Epidermal melanocyte (primary cell): ENCODE data around the gene DENND4A.
"Not testable (repeated sequence)": the region's sequence is repeated elsewhere in the genome, so short reads cannot be mapped to it uniquely, and the experiment has no call there.

Source experiments
- DNase-seq: peaks from one replicate; pipeline ENCODE4 v3.0.0; 2011; ENCODE audit warnings: low spot score; ENCODE audit not compliant: insufficient read length

Gene DENND4A

DNA sequence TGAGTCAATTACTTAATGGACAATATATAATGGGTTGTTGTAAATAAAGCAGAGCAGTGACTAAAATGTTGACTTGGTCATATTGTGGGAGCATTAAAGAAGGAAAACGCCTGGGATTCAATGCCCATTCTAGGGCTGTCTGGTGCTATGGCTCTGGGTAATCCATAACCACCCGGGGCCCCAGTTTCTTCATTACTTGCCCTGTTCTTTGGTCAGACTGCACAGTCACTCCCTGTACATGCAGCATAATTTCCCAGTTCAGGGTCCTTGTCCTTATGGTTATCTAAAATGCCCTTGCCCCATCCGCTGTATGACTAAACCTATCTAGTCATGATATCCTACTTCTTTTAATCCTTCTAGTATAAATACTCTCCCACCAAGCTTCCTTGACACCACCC, 27.5 kb upstream of the DENND4A start:
- no peak for DNase-seq

DNA sequence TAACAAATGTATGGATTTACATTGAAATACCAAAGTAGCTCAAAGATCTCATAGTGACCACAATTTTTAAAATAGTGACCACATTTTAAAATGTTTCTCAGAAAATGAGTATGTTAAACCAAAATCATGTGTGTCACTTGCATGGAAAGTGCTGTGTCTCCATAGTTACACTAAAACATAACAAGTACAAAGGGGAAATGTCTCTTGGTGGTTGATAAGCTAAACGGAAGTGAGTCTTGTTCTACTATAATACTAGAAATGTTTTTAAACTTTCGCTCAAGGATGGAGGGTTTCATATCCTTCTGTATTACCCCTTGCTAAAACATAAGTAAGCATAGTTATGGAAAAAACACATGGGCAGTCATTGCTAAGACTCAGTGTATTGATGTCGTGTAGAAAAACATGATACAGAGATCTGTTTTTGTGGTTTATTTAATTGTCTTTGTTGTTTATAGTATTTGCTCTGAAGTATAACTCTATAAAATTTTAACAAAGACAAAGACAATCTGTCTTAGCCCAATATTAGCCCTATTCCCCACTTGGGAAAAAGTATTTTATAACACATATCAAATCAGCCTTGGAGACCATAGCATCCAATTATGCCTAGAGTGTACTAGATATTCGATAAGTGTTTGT, 27.0 kb upstream of the DENND4A start:
- DNase-seq: no peak

DNA sequence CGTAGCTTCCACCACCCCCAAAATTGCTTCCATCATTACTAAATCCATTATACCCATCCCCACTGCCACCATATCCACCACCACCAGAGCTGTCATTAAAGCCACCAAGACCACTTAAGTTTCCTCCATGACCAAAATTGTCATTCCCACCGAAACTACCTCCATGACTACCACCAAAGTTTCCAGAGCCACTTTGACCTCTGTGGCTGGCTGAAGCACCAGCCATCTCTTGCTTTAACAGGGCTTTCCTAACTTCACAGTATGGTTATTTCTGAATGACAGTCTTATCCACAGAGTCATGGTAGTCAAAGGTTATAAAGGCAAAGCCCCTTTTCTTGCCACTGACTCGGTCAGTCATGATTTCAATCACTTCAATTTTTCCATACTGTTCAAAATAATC, 24.3 kb upstream of the DENND4A start:
- DNase-seq: no peak

DNA sequence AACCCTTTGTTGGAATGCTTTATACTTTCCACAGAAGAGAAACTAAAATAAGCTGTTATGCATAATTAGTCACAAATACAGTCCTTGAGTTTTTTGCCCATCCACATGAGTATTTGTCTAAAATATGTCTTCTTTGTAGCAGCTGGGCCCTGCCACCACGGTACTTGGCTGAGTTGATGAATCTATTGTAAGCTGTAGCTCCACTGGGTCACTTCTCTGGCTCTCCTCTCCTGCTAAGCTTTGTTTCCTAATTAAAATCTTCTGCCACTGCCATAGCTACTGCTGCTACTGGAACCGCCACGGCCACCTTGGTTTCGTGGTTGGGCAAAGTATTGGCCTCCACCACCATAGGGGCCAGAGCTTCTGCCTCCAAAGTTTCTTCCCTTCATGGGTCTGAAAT, 23.9 kb upstream of the DENND4A start:
- not testable (repeated sequence) for DNase-seq

DNA sequence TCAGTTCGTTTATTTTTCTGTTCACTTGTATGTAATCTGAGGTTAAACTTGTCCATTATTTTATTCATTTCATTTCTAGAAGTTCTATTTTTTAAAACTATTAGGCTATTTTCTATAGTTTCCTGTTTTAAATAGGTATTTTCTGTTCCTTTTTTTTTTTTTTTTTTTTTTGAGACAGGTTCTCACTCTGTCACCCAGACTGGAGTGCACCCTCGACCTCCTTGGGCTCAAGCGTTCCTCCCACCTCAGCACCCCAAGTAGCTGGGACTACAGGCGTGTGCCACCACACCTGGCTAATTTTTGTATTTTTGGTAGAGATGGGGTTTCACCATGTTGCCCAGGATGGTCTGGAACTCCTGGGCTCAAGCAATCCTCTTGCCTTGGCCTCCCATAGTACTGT, 22.2 kb upstream of the DENND4A start:
- not testable (repeated sequence) for DNase-seq

DNA sequence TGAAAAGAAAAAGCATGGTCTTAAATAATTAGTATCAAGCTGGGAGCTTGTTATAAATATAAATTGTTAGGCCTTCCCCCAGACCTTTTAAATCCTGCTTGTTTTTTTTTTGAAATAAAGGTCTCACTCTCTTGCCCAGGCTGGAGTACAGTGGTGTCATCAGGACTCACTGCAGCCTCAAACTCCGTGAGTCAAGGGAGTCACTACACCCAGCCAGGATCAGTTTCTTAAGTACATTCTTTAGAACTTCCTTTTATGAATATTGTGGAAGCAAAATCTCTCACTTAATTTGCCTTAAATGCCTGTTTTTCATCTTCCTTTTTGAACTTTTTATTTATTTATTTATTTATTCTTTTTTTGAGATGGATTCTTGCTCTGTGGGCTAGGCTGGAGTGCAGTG, 20.8 kb upstream of the DENND4A start:
- DNase-seq: no peak

DNA sequence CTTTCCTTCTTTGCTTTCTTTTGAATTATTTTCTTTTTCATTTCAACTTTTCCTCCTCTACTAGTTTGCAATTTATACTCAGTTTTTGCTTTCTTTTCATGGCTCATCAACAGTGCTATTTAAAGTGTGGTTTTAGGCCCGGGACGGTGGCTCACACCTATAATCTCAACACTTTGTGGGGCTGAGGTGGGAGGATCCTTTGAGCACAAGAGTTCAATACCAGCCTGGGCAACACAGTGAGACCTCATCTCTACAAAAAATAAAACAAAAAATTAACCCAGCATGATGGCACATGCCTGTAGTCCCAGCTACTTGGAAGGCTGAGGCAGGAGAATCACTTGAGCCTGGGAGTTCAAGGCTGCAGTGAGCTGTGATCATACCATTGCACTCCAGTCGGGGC, 20.4 kb upstream of the DENND4A start:
- no peak for DNase-seq

DNA sequence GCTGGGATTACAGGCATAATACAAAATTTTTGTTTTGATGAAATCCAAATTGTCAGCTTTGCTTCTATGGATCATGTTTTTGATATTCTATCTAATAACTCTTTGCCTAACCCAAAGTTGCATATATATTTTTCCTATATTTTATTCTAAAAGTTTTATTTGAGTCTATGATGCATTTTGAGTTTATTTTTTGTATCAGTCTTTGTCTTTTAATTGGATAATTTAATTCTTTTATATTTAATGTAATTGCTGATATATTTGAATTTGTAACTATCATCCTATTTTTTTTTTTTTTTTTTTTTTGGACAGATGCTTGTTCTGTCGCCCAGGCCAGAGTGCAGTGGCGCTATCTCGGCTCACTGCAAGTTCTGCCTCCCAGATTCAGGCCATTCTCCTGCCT, 19.7 kb upstream of the DENND4A start:
- no peak for DNase-seq

DNA sequence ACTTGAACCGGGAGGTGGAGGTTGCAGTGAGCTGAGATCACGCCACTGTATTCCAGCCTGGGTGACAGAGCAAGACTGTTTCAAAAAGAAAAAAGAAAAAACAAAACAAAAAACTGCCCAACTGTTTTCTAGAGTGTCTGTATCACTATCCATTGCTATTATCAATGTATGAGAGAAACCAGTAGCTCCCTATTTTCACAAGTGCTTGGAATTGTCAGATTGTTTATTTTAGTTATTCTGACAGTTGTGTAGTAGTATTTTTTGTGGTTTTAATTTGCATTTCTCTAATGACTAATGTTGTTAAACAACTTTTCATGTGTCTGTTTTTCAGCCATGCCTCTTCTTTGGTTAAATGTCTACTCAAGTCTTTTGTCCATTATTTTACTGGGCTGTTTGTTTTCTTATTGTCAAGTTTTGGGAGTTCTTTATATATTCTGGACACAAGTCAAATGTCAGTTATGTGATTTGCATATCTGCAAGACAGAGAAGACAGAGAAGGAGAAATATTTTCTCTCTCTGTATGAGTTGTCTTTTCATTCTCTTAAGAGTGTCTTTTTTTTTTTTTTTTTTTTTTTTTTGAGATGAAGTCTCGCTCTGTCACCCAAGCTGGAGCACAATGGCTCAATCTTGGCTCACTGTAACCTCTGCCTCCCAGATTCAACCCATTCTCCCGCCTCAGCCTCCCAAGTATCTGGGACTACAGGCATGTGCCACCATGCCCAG, 19.1 kb upstream of the DENND4A start:
- DNase-seq: not testable (repeated sequence)

DNA sequence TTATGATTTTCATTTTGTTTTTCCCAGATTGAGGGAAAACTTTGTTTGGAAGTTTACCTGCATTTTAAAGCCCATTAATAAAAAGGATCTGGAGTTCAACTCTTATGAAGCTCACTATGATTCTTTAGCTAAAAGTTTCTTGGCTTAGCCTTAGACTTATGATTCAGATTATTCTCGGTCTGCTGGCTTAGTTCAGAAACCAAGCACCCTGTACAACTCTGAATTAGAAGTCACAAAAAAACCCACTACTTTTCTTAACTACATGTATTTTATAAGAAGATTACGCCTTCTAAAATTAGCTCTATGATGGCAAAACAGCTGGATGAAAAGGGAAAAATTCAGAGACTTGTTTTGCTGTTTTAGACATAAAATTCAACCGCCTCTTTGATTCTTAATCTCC, 14.3 kb upstream of the DENND4A start:
- DNase-seq: no peak

DNA sequence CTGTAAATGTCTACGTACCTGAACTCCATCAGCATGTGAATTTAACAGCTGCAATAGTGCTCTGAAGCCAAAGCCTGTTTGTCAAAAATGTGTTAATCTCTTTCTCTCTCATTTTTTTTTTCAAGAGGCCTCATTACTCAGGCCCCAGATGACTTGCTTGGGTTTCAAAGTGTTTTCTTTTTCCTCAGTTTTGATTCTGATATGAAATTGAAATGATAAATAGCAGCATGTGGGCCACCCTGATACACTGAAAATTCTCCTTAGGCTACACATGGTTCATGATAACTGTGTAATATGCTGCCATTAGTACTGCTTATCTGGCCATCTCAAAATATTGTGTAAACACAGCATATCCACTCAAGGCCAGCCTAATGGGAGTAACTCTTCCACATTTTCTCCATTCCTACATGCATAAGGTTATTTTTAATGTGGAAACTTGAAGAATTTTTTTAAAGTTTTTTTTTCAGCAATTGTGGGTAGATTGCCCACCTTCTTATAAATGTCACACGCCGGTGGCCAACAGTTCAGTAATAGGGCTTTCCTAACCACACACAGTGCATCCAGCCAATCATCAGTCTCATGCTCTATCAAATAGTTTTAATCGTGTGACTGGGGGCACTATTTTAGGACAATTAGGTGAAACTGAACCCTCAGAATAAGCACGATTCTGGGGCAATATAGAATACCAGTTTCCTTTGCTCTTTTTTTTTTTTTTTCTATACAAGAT, 13.1 kb upstream of the DENND4A start:
- DNase-seq: no peak

DNA sequence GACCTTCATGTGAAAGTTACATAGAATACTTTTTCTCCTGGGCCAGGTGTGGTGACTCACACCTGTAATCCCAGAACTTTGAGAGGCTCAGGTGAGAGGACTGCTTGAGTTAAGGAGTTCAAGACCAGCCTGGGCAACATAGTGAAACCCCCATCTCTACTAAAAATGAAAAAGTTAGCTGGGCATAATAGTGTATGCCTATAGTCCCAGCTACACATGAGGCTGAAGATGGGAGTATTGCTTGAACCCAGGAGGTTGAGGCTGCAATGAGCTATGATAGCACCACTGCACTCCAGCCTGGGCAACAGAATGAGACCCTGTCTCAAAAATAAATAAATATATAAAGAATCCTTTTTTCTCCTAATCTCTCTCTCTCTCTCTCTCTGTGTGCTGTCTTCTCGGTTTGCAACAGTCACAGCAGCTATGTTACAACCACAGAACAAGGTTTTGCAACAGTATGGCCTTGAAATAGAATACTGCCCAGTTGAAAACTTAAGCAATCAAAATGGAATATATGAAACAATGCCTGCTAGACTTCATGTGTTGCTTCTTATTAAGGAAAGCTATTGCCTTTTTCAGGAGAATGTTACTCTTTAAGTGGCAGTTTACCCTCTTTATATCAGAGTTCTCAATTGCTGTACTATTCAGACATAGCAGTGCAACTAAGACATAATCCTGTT, 12.3 kb upstream of the DENND4A start:
- no peak for DNase-seq

DNA sequence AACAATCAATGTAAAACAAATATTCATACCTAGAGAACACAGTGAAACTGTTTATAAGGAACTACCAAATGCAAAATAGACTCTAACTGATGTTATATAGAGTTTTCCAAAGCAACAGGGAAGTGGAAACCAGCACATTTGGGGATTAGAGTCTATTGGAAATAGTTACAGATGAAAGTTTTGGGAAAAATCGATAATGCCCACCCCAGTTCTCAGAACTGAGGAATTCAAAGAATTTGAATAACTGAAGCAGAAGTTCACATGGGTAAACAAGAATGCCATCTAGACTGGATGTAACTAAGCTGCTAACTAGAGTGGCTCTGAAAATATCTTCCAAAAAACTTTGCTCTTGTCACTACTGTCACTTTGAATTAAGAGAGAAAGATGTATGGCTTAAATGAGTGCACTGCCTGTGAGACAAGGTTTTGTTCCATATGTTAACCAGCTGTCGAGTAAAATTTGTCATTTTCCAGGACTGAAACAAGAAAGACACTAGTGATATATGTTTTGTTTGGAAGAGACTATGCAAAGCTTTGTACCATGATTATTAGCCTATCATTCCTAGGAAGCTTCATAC, 9.2 kb upstream of the DENND4A start:
- DNase-seq: no peak

DNA sequence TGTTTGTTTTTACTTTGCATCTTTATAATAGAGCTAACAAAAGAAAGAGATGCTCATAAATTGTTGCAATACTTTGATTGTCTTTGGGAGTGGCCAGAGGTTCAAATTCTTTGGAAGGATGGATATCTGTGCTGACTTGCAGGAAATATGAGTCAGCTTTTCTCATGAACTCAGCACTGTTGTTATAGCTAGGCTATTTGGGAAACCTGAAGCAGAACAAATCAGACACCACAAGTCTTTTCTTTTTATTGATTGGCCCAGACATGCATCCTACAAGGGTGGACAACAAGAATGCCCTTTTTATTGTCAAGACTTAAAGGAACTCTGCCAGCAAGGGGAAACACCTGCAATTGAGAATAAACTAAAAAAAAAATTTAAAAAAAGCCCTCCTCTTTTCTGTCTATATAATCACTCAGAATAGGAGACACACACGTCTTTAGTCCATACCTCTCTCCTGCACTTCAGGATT, 4.6 kb upstream of the DENND4A start:
- no peak for DNase-seq

DNA sequence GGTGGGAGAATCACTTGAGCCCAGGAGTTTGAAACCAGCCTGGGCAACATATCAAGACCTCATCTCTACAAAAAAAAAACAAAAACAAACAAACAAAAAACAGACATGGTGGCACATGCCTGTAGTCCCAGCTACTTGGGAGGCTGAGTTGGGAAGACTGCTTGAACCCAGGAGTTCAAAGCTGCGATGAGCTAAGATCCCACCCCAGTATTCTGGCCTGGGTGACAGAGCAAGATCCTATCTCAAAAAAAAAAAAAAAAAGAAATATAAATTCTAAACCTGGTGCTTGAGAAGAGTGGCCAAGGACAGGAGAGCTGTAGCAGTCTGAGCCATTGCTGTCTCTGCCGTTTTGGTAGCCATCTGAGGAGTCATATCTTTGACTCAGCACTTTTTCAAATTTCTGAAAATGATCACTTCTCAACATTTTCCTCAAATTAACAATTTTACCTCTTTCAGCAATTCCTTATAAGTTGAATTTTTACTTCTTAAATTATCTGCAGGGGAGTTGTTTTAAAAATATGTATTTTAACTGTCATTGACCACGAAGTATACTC, 3.6 kb upstream of the DENND4A start:
- no peak for DNase-seq

DNA sequence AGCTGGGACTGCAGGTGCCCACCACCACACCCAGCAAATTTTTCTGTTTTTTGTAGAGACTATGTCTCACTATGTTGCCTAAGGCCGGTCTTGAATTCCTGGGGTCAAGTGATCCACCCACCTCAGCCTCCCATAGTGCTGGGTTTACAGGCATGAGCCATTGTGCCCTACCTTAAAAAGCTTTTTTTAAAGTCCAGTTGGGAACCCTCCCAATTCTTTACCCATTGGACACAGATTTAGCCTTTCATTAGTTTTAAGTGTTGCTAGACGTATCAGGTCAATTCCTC, 1.7 kb upstream of the DENND4A start:
- DNase-seq: no peak

DNA sequence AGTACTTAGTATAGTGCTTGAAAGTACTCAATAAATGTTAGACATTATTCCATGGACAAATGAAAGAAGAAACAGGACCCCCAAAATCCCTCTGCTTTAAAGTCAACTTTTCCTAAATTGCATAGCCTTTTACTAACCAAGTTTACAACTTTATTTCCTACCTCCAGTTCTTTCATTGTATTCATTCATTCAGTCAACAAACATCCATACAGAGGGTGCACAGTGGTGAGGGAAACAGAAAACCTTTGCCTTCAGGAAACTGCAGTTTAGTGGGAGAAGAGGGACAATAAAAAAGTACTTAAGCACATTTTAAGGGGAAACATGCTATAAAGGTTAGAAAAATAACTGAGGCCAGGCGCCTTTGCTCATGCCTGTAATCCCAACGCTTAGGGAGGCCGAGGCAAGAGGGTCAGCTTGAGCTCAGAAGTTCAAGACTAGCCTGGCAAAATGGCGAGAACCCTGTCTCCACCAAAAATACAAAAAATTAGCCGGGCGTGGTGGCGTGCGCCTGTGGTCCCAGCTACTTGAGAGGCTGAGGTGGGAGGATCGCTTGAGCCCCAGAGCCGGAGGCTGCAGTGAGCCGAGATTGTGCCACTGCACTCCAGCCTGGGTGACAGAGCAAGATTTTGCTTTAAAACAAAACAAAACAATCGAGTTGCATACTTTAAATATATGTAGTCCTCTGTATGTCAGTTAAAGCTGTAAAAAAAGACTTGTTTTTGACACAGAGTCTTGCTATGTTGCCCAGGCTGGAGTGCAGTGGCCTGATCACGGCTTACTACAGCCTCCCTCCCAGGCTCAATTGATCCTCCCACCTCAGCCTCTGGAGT, 1.1 kb upstream of the DENND4A start:
- no peak for DNase-seq

DNA sequence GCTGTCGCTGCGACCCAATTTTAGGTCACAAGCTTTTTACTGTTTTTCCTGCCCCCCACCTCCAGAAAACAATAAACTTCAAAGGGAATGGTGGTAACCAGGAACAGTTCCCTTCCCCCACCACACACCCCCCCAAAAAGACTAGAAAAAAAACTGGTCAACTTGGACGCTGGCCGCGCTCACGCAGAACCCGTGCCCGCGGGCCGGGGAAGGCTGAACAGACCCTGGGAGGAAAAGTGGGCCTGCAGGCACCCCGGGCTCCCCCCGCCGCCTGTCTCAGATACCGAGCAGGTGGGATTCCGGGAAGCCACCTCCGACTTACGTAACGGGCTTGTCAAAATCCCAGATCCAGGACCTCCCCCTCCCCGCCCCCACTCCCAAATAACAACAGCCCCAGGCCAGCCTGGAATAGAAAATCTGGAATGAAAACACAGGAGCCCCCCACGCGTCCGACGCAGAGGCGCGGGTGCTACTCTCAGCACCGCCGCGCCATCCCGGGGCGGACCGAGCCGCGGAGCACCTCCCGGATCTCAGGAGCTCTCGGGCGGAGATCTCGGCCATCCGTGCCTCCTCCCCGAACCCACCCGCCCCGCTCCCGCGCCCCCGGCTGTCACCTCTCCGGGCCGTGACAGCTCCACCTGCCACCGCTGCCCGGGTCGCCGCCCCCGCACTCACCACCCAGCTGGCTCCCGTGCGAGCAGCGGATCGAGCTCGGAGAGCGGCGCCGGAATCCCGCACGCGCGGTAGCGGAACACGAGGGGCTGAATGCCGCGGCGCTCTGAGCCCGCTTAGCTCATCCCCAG, 557 bp downstream of the DENND4A start:
- DNase-seq: no peak

DNA sequence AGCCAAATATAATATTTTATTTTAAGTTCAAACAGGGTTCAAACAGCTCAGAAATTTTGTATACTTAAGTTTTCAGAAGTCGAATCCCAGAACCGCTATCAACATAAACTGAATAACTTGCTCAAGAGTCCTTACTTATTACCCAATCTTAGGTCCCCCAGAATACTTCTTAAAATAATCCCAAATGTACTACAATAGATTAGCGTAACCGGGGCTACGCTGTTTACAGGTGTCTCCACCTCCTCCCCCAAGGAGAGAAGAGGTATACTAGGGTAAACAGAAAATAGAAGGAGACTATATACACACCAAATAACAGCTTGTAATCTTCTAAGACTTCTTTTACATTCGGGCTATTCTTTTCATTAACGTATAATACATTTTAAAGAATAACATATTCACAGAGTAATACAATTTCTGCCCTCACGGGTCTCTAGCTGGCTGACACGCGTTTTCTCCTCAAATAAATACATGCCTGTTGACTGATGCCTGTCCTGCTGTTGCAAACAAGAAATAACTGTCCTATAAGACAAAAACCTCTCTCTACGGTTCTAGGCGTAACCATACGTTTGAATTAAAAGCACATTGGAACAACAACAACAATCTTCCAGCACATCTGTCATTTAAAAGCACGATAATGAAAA, 1.3 kb downstream of the DENND4A start:
- no peak for DNase-seq
